NT2/D1 (cell line): ENCODE measurements around the gene TLN1.

Source experiments
- YY1 ChIP-seq: IDR thresholded peaks from 2 replicates; pipeline ENCODE4 v1.6.1; 2011; ENCODE audit not compliant: insufficient read length, insufficient read depth
- ZNF274 ChIP-seq: IDR thresholded peaks from 2 replicates; pipeline ENCODE4 v1.6.1; 2011; ENCODE audit warnings: mild to moderate bottlenecking, low read depth, low read length

GRCh38 chr9:35666549-35666948 lies 65.4 kb downstream of the TLN1 start:
- TF ChIP-seq ZNF274 (no peak), YY1 (no peak)
